ENCODE results near the gene HECW1.

DNA sequence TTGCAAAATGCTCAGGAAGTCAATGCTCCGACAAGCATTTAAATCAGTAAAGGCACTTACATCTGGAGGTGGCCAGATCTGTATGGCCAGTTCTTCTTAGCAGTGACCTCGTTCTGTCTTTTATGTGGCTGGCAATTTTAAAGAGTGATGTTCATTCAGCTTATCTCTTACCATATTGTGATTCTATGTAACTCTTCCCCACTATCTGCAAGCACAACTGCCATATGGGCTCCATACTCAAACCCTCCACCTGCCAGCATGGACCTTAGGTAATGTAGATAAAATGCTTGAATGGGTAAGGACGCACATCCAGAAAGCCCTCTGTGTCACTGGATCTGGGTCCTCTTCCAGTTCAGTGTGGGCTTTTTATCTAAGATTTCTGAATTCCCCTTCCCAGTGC lies 428.0 kb downstream of the HECW1 start:
- TF ChIP-seq, protein P1, sequence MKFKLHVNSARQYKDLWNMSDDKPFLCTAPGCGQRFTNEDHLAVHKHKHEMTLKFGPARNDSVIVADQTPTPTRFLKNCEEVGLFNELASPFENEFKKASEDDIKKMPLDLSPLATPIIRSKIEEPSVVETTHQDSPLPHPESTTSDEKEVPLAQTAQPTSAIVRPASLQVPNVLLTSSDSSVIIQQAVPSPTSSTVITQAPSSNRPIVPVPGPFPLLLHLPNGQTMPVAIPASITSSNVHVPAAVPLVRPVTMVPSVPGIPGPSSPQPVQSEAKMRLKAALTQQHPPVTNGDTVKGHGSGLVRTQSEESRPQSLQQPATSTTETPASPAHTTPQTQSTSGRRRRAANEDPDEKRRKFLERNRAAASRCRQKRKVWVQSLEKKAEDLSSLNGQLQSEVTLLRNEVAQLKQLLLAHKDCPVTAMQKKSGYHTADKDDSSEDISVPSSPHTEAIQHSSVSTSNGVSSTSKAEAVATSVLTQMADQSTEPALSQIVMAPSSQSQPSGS (IDR thresholded peaks at IDR 0.05; ENCODE audit: low read length) = no peak
- TF ChIP-seq, protein P2, sequence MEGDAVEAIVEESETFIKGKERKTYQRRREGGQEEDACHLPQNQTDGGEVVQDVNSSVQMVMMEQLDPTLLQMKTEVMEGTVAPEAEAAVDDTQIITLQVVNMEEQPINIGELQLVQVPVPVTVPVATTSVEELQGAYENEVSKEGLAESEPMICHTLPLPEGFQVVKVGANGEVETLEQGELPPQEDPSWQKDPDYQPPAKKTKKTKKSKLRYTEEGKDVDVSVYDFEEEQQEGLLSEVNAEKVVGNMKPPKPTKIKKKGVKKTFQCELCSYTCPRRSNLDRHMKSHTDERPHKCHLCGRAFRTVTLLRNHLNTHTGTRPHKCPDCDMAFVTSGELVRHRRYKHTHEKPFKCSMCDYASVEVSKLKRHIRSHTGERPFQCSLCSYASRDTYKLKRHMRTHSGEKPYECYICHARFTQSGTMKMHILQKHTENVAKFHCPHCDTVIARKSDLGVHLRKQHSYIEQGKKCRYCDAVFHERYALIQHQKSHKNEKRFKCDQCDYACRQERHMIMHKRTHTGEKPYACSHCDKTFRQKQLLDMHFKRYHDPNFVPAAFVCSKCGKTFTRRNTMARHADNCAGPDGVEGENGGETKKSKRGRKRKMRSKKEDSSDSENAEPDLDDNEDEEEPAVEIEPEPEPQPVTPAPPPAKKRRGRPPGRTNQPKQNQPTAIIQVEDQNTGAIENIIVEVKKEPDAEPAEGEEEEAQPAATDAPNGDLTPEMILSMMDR (IDR thresholded peaks at IDR 0.05 in 2 of 3, conservative IDR thresholded peaks at IDR 0.05 in 1 of 3; ENCODE audit: control insufficient read depth in 2 of 3, extremely low read depth in 1 of 3, insufficient read depth in 1 of 3, low read depth in 3 of 3, low read length in 3 of 3) = no peak
- TF ChIP-seq YY1 (IDR thresholded peaks at IDR 0.05; ENCODE audit: low read depth, low read length) = no peak
- TF ChIP-seq, protein P3, sequence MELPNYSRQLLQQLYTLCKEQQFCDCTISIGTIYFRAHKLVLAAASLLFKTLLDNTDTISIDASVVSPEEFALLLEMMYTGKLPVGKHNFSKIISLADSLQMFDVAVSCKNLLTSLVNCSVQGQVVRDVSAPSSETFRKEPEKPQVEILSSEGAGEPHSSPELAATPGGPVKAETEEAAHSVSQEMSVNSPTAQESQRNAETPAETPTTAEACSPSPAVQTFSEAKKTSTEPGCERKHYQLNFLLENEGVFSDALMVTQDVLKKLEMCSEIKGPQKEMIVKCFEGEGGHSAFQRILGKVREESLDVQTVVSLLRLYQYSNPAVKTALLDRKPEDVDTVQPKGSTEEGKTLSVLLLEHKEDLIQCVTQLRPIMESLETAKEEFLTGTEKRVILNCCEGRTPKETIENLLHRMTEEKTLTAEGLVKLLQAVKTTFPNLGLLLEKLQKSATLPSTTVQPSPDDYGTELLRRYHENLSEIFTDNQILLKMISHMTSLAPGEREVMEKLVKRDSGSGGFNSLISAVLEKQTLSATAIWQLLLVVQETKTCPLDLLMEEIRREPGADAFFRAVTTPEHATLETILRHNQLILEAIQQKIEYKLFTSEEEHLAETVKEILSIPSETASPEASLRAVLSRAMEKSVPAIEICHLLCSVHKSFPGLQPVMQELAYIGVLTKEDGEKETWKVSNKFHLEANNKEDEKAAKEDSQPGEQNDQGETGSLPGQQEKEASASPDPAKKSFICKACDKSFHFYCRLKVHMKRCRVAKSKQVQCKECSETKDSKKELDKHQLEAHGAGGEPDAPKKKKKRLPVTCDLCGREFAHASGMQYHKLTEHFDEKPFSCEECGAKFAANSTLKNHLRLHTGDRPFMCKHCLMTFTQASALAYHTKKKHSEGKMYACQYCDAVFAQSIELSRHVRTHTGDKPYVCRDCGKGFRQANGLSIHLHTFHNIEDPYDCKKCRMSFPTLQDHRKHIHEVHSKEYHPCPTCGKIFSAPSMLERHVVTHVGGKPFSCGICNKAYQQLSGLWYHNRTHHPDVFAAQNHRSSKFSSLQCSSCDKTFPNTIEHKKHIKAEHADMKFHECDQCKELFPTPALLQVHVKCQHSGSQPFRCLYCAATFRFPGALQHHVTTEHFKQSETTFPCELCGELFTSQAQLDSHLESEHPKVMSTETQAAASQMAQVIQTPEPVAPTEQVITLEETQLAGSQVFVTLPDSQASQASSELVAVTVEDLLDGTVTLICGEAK (IDR thresholded peaks at IDR 0.05; ENCODE audit: borderline replicate concordance) = no peak
- TF ChIP-seq GABPA (IDR thresholded peaks at IDR 0.05; ENCODE audit: low read depth) = no peak
- TF ChIP-seq, protein P4, sequence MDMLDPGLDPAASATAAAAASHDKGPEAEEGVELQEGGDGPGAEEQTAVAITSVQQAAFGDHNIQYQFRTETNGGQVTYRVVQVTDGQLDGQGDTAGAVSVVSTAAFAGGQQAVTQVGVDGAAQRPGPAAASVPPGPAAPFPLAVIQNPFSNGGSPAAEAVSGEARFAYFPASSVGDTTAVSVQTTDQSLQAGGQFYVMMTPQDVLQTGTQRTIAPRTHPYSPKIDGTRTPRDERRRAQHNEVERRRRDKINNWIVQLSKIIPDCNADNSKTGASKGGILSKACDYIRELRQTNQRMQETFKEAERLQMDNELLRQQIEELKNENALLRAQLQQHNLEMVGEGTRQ (IDR thresholded peaks at IDR 0.05; ENCODE audit: borderline replicate concordance, low read depth, low read length) = no peak
- no peak for TF ChIP-seq CHD2 (IDR thresholded peaks at IDR 0.05; ENCODE audit: borderline replicate concordance, low read depth, low read length)

All from GM12878 (cell line).